ENCODE measurements around the gene RHBDF1.
A peak's percentile ranks its signal among the peaks of the same experiment; 100 is the strongest.

Gene RHBDF1

GRCh38 chr16:78444-79150 lies 6.2 kb upstream of the RHBDF1 start:
- H3K27me3 ChIP-seq (ENCODE audit: low read depth, low read length), result no peaks in the 10 kb centered on the region
- peaks cover 14 to 33% of the 10 kb centered on the region in 2 donors for H3K4me1 ChIP-seq (ENCODE audit: control insufficient read depth in 1 of 2, insufficient read depth in 2 of 2, low read length in 2 of 2)
- peak overlapping the region; percentile 70 to 75 for H3K4me3 ChIP-seq (ENCODE audit: low read depth in 1 of 2, low read length in 2 of 2)
- H3K27ac ChIP-seq (ENCODE audit: low read length), result peak overlapping the region; percentile 75
- peaks cover 0 to 14% of the 10 kb centered on the region in 2 donors for H3K36me3 ChIP-seq (ENCODE audit: control insufficient read depth in 1 of 2, insufficient read depth in 2 of 2, low read length in 2 of 2)
- H3K9me3 ChIP-seq (ENCODE audit: control insufficient read depth in 1 of 2, low read length in 2 of 2), result no peaks in the 10 kb centered on the region

- Histone ChIP-seq H3K4me1 (ENCODE audit: control insufficient read depth in 1 of 2, insufficient read depth in 2 of 2, low read length in 2 of 2) (peaks cover 14 to 40% of the 10 kb centered on the region in 2 donors), H3K27me3 (ENCODE audit: low read depth, low read length) (no peaks in the 10 kb centered on the region), H3K36me3 (ENCODE audit: control insufficient read depth in 1 of 2, insufficient read depth in 2 of 2, low read length in 2 of 2) (peaks cover 0 to 14% of the 10 kb centered on the region in 2 donors), H3K4me3 (ENCODE audit: low read depth in 1 of 2, low read length in 2 of 2) (peak within 1 kb of the TSS; percentile 70 to 75), H3K27ac (ENCODE audit: low read length) (peak within 1 kb of the TSS; percentile 75), H3K9me3 (ENCODE audit: control insufficient read depth in 1 of 2, low read length in 2 of 2) (no peaks in the 10 kb centered on the region)
Measured at GRCh38 chr16:77807-78443, 5.5 kb upstream of the RHBDF1 start, which contains the start of gene MPG. MPG (plus strand) TSS chr16:78225; CDS start chr16:78310, 85 bp downstream.

GRCh38 chr16:77273-77806 lies 4.9 kb upstream of the RHBDF1 start:
- peaks cover 14 to 41% of the 10 kb centered on the region in 2 donors for H3K4me1 ChIP-seq (ENCODE audit: control insufficient read depth in 1 of 2, insufficient read depth in 2 of 2, low read length in 2 of 2)
- peak overlapping the region; percentile 75 for H3K27ac ChIP-seq (ENCODE audit: low read length)
- peak overlapping the region in 1 of 2 donors; percentile 75 for H3K4me3 ChIP-seq (ENCODE audit: low read depth in 1 of 2, low read length in 2 of 2)
- no peaks in the 10 kb centered on the region for H3K27me3 ChIP-seq (ENCODE audit: low read depth, low read length)
- no peaks in the 10 kb centered on the region for H3K9me3 ChIP-seq (ENCODE audit: control insufficient read depth in 1 of 2, low read length in 2 of 2)
- peaks cover 0 to 14% of the 10 kb centered on the region in 2 donors for H3K36me3 ChIP-seq (ENCODE audit: control insufficient read depth in 1 of 2, insufficient read depth in 2 of 2, low read length in 2 of 2)

GRCh38 chr16:76535-77272 lies 4.3 kb upstream of the RHBDF1 start:
- Histone ChIP-seq H3K4me3 (ENCODE audit: low read depth in 1 of 2, low read length in 2 of 2) (peak overlapping the region in 1 of 2 donors; percentile 75), H3K4me1 (ENCODE audit: control insufficient read depth in 1 of 2, insufficient read depth in 2 of 2, low read length in 2 of 2) (peaks cover 14 to 41% of the 10 kb centered on the region in 2 donors), H3K27ac (ENCODE audit: low read length) (peak overlapping the region; percentile 75), H3K27me3 (ENCODE audit: low read depth, low read length) (no peaks in the 10 kb centered on the region), H3K9me3 (ENCODE audit: control insufficient read depth in 1 of 2, low read length in 2 of 2) (no peaks in the 10 kb centered on the region), H3K36me3 (ENCODE audit: control insufficient read depth in 1 of 2, insufficient read depth in 2 of 2, low read length in 2 of 2) (peaks cover 0 to 14% of the 10 kb centered on the region in 2 donors)

- Histone ChIP-seq H3K27ac (ENCODE audit: low read length) (peak overlapping the region; percentile 75), H3K36me3 (ENCODE audit: control insufficient read depth in 1 of 2, insufficient read depth in 2 of 2, low read length in 2 of 2) (peaks cover 0 to 12% of the 10 kb centered on the region in 2 donors), H3K27me3 (ENCODE audit: low read depth, low read length) (no peaks in the 10 kb centered on the region), H3K9me3 (ENCODE audit: control insufficient read depth in 1 of 2, low read length in 2 of 2) (no peaks in the 10 kb centered on the region), H3K4me3 (ENCODE audit: low read depth in 1 of 2, low read length in 2 of 2) (peak overlapping the region in 1 of 2 donors; percentile 3), H3K4me1 (ENCODE audit: control insufficient read depth in 1 of 2, insufficient read depth in 2 of 2, low read length in 2 of 2) (peaks cover 14 to 47% of the 10 kb centered on the region in 2 donors)
Measured at GRCh38 chr16:75580-76501, 3.4 kb upstream of the RHBDF1 start.

- Histone ChIP-seq H3K27me3 (ENCODE audit: low read depth, low read length) (no peaks in the 10 kb centered on the region), H3K9me3 (ENCODE audit: control insufficient read depth in 1 of 2, low read length in 2 of 2) (no peaks in the 10 kb centered on the region), H3K4me3 (ENCODE audit: low read depth in 1 of 2, low read length in 2 of 2) (no peak overlapping the region), H3K27ac (ENCODE audit: low read length) (no peak overlapping the region), H3K36me3 (ENCODE audit: control insufficient read depth in 1 of 2, insufficient read depth in 2 of 2, low read length in 2 of 2) (peaks cover 0 to 5% of the 10 kb centered on the region in 2 donors), H3K4me1 (ENCODE audit: control insufficient read depth in 1 of 2, insufficient read depth in 2 of 2, low read length in 2 of 2) (peaks cover 14 to 57% of the 10 kb centered on the region in 2 donors)
Measured at GRCh38 chr16:74747-75334, 2.4 kb upstream of the RHBDF1 start.

- Histone ChIP-seq H3K9me3 (ENCODE audit: control insufficient read depth in 1 of 2, low read length in 2 of 2) (no peaks in the 10 kb centered on the region), H3K36me3 (ENCODE audit: control insufficient read depth in 1 of 2, insufficient read depth in 2 of 2, low read length in 2 of 2) (no peaks in the 10 kb centered on the region), H3K4me1 (ENCODE audit: control insufficient read depth in 1 of 2, insufficient read depth in 2 of 2, low read length in 2 of 2) (peaks cover 14 to 62% of the 10 kb centered on the region in 2 donors), H3K4me3 (ENCODE audit: low read depth in 1 of 2, low read length in 2 of 2) (no peak overlapping the region), H3K27ac (ENCODE audit: low read length) (no peak overlapping the region), H3K27me3 (ENCODE audit: low read depth, low read length) (no peaks in the 10 kb centered on the region)
Measured at GRCh38 chr16:74051-74746, 1.8 kb upstream of the RHBDF1 start.

GRCh38 chr16:71540-72401 lies 660 bp downstream of the RHBDF1 start:
- H3K27me3 ChIP-seq (ENCODE audit: low read depth, low read length), result no peaks in the 10 kb centered on the region
- H3K9me3 ChIP-seq (ENCODE audit: control insufficient read depth in 1 of 2, low read length in 2 of 2), result no peaks in the 10 kb centered on the region
- H3K36me3 ChIP-seq (ENCODE audit: control insufficient read depth in 1 of 2, insufficient read depth in 2 of 2, low read length in 2 of 2), result no peaks in the 10 kb centered on the region
- peak overlapping the region; percentile 66 to 69 for H3K4me3 ChIP-seq (ENCODE audit: low read depth in 1 of 2, low read length in 2 of 2)
- peak overlapping the region; percentile 23 for H3K27ac ChIP-seq (ENCODE audit: low read length)
- H3K4me1 ChIP-seq (ENCODE audit: control insufficient read depth in 1 of 2, insufficient read depth in 2 of 2, low read length in 2 of 2), result peaks cover 6 to 66% of the 10 kb centered on the region in 2 donors

GRCh38 chr16:71210-71539 lies 1.3 kb downstream of the RHBDF1 start:
- Histone ChIP-seq H3K27me3 (ENCODE audit: low read depth, low read length) (no peaks in the 10 kb centered on the region), H3K36me3 (ENCODE audit: control insufficient read depth in 1 of 2, insufficient read depth in 2 of 2, low read length in 2 of 2) (no peaks in the 10 kb centered on the region), H3K9me3 (ENCODE audit: control insufficient read depth in 1 of 2, low read length in 2 of 2) (no peaks in the 10 kb centered on the region), H3K27ac (ENCODE audit: low read length) (no peak overlapping the region), H3K4me3 (ENCODE audit: low read depth in 1 of 2, low read length in 2 of 2) (peak overlapping the region; percentile 66 to 69), H3K4me1 (ENCODE audit: control insufficient read depth in 1 of 2, insufficient read depth in 2 of 2, low read length in 2 of 2) (peaks cover 0 to 66% of the 10 kb centered on the region in 2 donors)

All from muscle layer of duodenum (tissue), 2 donors.